GM19043 (cell line): ENCODE data around the gene CCDC63.

Experiments
- ATAC-seq: cut with Tn5 transposase; IDR thresholded peaks from one replicate; pipeline ENCODE4 v1.9.1; 2021; ENCODE audit warnings: low read depth; ENCODE audit not compliant: unreplicated experiment

Gene CCDC63

GRCh38 chr12:110874781-110875180 is 28.0 kb downstream of the CCDC63 start:
- ATAC-seq = no peak

GRCh38 chr12:110880651-110881050 is 33.9 kb downstream of the CCDC63 start:
- ATAC-seq = no peak

DNA sequence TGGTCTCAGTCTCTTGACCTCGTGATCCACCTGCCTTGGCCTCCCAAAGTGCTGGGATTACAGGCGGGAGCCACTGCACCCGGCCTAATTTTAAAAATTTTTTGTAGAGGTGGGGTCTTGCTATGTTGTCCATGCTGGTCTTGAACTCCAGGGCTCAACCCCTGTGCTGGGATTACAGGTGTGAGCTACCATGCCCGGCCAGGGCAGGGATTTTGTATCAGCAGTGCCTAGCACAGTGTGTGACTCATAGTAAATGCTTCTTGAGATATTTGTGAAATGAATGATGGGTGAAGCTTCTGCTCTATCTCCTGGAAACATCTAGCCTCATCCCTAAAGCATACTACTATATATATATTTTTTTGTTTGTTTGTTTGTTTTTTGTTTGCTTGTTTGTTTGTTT is 36.5 kb downstream of the CCDC63 start:
- ATAC-seq = no peak

DNA sequence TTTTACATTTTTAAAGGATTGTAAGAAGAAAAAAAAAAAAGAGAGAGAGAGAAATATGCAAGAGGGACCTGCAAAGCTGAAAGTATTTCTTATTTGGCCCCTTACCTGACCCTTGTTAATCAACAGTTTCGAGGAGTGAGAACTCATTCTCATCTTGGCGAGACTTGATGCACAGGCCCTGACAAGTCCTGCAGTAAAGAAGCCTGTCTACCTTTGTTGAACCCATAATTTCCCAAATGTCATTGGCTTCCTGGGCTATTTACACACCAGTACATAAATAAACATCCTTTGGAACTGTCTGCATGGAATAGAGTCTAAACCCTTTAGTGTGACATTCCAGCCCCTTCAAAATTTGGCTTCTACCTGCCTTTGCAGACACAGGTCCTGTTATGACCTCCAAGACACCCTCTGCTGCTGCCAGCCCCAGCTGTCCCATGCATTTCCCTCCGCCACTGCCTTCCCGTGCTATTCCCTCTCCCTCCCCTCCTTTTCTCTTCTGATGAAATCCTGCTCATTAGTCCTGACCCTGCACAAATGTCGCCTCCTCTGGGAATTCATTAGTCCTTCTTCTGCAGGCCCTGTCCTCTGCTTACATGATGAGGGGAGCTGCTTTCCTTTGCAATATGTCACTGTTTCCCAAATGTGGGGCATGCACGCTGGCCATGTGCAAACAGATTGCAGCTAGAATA is 38.5 kb downstream of the CCDC63 start:
- ATAC-seq = no peak

DNA sequence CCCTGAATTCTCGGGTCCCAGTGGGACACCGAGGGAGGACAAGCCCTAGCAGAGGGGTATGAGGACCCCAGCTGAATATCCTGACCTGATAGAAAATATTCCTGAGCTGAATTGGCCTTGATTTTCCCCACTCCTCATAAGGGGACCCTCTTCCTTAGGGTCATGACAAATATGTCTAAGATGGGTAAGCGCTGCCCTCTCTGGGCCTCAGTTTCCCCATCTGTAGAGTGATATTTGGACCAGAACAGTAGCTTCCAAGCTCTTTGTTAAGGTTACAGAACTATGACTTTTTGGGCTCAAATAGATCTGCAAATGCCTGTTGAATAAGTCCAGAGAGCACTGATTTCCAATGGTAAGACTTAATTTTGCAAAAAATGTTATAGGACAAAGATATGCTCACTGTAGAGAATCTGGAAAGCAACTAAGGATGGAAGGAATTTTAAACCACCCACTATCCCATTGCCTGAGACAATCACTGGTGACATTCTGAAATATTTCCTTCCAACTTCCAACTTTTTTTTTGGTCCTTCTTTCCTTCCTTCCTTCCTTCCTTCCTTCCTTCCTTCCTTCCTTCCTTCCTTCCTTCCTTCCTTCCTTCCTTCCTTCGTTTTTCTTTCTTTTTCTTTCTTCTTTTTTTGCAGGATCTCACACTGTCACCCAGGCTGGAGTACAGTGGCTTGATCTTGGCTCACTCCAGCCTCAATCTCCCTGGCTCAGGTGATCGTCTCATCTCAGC is 41.6 kb downstream of the CCDC63 start:
- no peak for ATAC-seq

- no peak for ATAC-seq
These were observed 42.6 kb downstream of the CCDC63 start for GRCh38 chr12:110889361-110889760.

DNA sequence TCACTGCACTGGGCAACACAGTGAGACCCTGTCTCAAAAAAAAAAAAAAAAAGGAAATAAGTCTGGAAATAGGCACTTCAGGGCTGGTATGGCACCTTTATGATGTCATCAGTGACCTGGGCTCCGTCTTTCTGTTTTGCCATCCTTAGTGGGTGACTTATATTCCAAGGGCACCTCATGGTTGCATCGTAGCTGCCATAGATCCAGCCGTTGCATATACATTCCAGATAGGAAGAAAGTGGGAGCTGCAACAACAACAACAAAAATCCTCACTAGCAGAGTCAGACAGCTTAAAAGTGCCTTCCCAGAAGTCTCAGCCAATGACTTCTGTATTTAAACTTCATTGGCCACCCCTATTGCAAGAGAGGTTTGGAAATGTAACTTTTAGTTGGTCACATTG is 47.2 kb downstream of the CCDC63 start:
- no peak for ATAC-seq

DNA sequence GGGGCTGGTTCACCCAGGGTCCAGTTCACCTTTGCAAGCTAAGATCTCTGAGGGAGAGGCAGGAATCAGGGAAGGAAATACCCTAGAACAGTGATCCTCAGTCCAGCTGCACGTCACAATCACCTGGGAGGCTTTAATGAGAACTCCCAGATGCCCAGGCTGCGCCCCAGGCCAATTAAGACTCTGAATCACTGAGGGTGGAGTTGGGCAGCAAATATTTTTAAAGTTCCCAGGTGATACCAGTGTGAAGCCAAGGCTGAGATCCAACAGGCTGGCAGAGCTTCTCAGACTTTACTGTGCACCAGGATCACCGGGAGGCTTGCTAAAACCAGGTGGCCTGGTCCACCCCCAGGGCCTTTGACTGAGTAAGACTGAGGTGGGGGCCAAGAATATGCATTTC is 49.8 kb downstream of the CCDC63 start:
- no peak for ATAC-seq

- ATAC-seq = no peak
These were observed 54.6 kb downstream of the CCDC63 start for GRCh38 chr12:110901401-110901800.

- no peak for ATAC-seq
These were observed 56.7 kb downstream of the CCDC63 start for GRCh38 chr12:110903511-110903910.

DNA sequence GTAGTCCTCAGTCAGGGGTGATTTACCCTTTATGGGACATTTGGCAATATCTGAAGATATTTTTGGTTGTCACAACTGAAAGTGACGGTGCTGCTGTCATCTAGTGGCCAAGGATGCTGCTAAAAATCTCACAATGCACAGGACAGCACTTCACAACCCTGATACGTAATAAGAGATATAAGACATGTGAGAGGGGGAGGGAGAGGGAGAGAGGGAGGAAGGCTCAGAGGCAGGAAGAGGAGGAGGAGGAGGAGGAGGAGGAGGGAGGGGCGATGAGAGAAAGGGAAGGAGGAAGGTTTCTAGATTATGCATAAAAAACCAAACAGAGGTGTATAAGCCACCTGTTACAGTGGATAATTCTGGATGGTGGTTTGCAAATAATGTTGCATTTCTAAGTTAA is 59.3 kb downstream of the CCDC63 start:
- no peak for ATAC-seq

- no peak for ATAC-seq
These were observed 59.7 kb downstream of the CCDC63 start for GRCh38 chr12:110906516-110906915.

DNA sequence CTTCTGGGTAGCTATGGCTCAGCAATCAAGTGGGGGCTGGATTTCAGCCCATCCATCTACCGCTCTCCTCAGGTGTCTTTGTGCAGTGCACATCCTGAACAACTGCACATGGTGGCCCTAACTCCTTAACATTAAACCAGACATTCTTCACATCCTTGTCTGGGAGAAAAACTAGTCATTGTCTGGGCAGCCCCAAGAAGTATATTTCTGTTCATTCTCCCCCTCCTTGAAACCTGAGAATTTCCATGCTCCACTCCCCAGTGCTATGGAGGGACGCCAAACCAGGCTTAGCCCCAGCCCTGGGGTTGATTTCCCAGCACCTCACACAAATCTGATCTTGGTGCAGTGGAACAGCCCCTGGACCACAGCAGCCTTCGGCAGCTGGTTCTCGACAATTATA is 60.2 kb downstream of the CCDC63 start:
- no peak for ATAC-seq

- ATAC-seq = no peak
These were observed 60.8 kb downstream of the CCDC63 start for GRCh38 chr12:110907583-110907982.

- no peak for ATAC-seq
These were observed 61.8 kb downstream of the CCDC63 start for GRCh38 chr12:110908377-110909152.

GRCh38 chr12:110912263-110912662 is 65.5 kb downstream of the CCDC63 start:
- ATAC-seq = no peak

- ATAC-seq = peak; percentile 98
These were observed 66.6 kb downstream of the CCDC63 start for GRCh38 chr12:110913119-110914056.

GRCh38 chr12:110916295-110916875 is 69.6 kb downstream of the CCDC63 start:
- no peak for ATAC-seq

DNA sequence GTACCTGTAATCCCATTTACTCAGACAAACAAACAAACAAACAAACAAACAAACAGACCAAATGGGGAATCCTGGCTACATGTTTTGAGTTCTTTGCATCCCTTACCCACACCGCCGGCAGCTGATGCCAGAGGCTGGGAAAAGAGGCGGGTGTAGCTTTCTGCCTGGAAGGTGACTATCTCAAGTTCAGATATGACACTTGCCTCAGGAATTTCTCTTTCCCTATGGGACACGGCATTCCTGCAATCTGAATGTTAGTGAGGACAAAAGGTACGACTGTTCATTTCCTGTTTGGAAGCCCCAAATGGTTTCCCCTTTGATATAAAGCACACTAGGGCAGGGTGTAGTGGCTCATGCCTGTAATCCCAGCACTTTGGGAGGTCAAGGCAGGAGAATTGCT is 70.7 kb downstream of the CCDC63 start:
- ATAC-seq = no peak

DNA sequence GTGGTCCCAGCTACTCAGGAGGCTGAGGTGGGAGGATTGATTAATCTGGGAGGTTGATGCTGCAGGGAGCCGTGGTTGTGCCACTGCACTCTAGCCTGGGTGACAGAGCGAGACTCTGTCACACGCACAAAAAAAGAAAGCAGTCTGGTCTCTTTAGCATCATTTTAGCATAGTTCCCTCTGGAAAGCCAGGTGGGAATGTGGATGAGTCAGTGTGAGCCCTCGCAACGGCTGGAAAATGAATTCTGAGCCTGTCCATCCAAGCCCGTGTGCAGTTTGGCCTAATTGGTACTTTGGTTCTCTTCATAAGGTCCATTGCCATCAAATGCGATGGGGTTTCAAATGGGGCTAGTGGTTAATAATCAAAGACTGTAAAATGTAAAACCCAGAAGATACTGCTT is 71.2 kb downstream of the CCDC63 start:
- no peak for ATAC-seq
